ENCODE results near the gene TGOLN2.

GRCh38 chr2:85309699-85310321 is 18.0 kb downstream of the TGOLN2 start:
- TF ChIP-seq GABPA (IDR thresholded peaks at IDR 0.05; ENCODE audit: low read depth), result no peak
- TF ChIP-seq CTCF (IDR thresholded peaks at IDR 0.05; ENCODE audit: insufficient read depth, low read length), result no peak
- TF ChIP-seq REST (IDR thresholded peaks at IDR 0.05; ENCODE audit: insufficient replicate concordance, low read depth), result no peak

Measured in HL-60 (cell line).